Measurements from ENCODE around the gene ANKRD2.

Gene ANKRD2

GRCh38 chr10:97608991-97609561, 36.5 kb downstream of the ANKRD2 start:
- no peaks in the 10 kb centered on the region for H3K36me3 ChIP-seq (ENCODE audit: insufficient read depth, low read length)
- H3K9me3 ChIP-seq (ENCODE audit: low read length), result no peaks in the 10 kb centered on the region
- H3K4me3 ChIP-seq (ENCODE audit: low read depth in 1 of 2, low read length in 2 of 2), result no peak overlapping the region
- no peak overlapping the region for H3K27ac ChIP-seq (ENCODE audit: low read depth, low read length)
- H3K4me1 ChIP-seq (ENCODE audit: insufficient read depth, low read length), result no peaks in the 10 kb centered on the region
- no peaks in the 10 kb centered on the region for H3K27me3 ChIP-seq (ENCODE audit: control insufficient read depth in 1 of 2, insufficient read depth in 2 of 2, low read length in 2 of 2)
- H3K9ac ChIP-seq (ENCODE audit: low read length), result no peak overlapping the region

GRCh38 chr10:97611473-97611872, 38.9 kb downstream of the ANKRD2 start:
- Histone ChIP-seq H3K4me3 (ENCODE audit: low read depth in 1 of 2, low read length in 2 of 2) (no peak overlapping the region), H3K27ac (ENCODE audit: low read depth, low read length) (no peak overlapping the region), H3K36me3 (ENCODE audit: insufficient read depth, low read length) (peaks cover 7% of the 10 kb centered on the region), H3K4me1 (ENCODE audit: insufficient read depth, low read length) (no peaks in the 10 kb centered on the region), H3K27me3 (ENCODE audit: control insufficient read depth in 1 of 2, insufficient read depth in 2 of 2, low read length in 2 of 2) (no peaks in the 10 kb centered on the region), H3K9me3 (ENCODE audit: low read length) (no peaks in the 10 kb centered on the region), H3K9ac (ENCODE audit: low read length) (no peak overlapping the region)

GRCh38 chr10:97612386-97612785, 39.8 kb downstream of the ANKRD2 start:
- Histone ChIP-seq H3K27me3 (ENCODE audit: control insufficient read depth in 1 of 2, insufficient read depth in 2 of 2, low read length in 2 of 2) (no peaks in the 10 kb centered on the region), H3K4me1 (ENCODE audit: insufficient read depth, low read length) (no peaks in the 10 kb centered on the region), H3K9me3 (ENCODE audit: low read length) (no peaks in the 10 kb centered on the region), H3K4me3 (ENCODE audit: low read depth in 1 of 2, low read length in 2 of 2) (no peak overlapping the region), H3K9ac (ENCODE audit: low read length) (no peak overlapping the region), H3K27ac (ENCODE audit: low read depth, low read length) (no peak overlapping the region), H3K36me3 (ENCODE audit: insufficient read depth, low read length) (peaks cover 7% of the 10 kb centered on the region)

DNA sequence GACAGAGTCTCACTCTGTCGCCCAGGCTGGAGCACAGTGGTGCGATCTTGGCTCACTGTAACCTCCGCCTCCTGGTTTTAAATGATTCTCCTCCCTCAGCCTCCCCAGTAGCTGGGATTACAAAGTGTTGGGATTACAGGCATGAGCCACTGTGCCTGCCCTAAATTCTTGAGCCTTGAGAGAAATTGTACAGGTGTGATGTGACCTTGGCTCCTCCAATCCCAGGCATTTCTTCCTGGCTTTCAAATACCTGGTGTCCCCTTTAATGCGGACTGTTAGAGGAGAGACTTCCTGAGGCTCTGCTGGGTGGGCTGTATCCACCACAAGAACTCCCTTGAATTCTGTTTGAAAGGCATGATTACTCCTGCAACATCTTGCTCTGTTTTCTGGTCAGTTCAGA, 45.7 kb downstream of the ANKRD2 start:
- no peak overlapping the region for H3K4me3 ChIP-seq (ENCODE audit: low read depth in 1 of 2, low read length in 2 of 2)
- no peak overlapping the region for H3K9ac ChIP-seq (ENCODE audit: low read length)
- H3K27me3 ChIP-seq (ENCODE audit: control insufficient read depth in 1 of 2, insufficient read depth in 2 of 2, low read length in 2 of 2), result no peaks in the 10 kb centered on the region
- no peaks in the 10 kb centered on the region for H3K9me3 ChIP-seq (ENCODE audit: low read length)
- no peak overlapping the region for H3K27ac ChIP-seq (ENCODE audit: low read depth, low read length)
- H3K36me3 ChIP-seq (ENCODE audit: insufficient read depth, low read length), result peaks cover 7% of the 10 kb centered on the region
- no peaks in the 10 kb centered on the region for H3K4me1 ChIP-seq (ENCODE audit: insufficient read depth, low read length)

GRCh38 chr10:97618733-97619132, 46.2 kb downstream of the ANKRD2 start:
- H3K9me3 ChIP-seq (ENCODE audit: low read length), result no peaks in the 10 kb centered on the region
- H3K4me1 ChIP-seq (ENCODE audit: insufficient read depth, low read length), result no peaks in the 10 kb centered on the region
- H3K27ac ChIP-seq (ENCODE audit: low read depth, low read length), result no peak overlapping the region
- no peaks in the 10 kb centered on the region for H3K27me3 ChIP-seq (ENCODE audit: control insufficient read depth in 1 of 2, insufficient read depth in 2 of 2, low read length in 2 of 2)
- no peak overlapping the region for H3K4me3 ChIP-seq (ENCODE audit: low read depth in 1 of 2, low read length in 2 of 2)
- H3K9ac ChIP-seq (ENCODE audit: low read length), result no peak overlapping the region
- H3K36me3 ChIP-seq (ENCODE audit: insufficient read depth, low read length), result peaks cover 7% of the 10 kb centered on the region

GRCh38 chr10:97623277-97623676, 50.7 kb downstream of the ANKRD2 start:
- H3K4me1 ChIP-seq (ENCODE audit: insufficient read depth, low read length), result no peaks in the 10 kb centered on the region
- no peak overlapping the region for H3K4me3 ChIP-seq (ENCODE audit: low read depth in 1 of 2, low read length in 2 of 2)
- H3K9me3 ChIP-seq (ENCODE audit: low read length), result no peaks in the 10 kb centered on the region
- H3K9ac ChIP-seq (ENCODE audit: low read length), result no peak overlapping the region
- H3K36me3 ChIP-seq (ENCODE audit: insufficient read depth, low read length), result no peaks in the 10 kb centered on the region
- no peaks in the 10 kb centered on the region for H3K27me3 ChIP-seq (ENCODE audit: control insufficient read depth in 1 of 2, insufficient read depth in 2 of 2, low read length in 2 of 2)
- H3K27ac ChIP-seq (ENCODE audit: low read depth, low read length), result no peak overlapping the region

- Histone ChIP-seq H3K27ac (ENCODE audit: low read depth, low read length) (no peak overlapping the region), H3K27me3 (ENCODE audit: control insufficient read depth in 1 of 2, insufficient read depth in 2 of 2, low read length in 2 of 2) (no peaks in the 10 kb centered on the region)
Observed at GRCh38 chr10:97627731-97628130, 55.2 kb downstream of the ANKRD2 start.

DNA sequence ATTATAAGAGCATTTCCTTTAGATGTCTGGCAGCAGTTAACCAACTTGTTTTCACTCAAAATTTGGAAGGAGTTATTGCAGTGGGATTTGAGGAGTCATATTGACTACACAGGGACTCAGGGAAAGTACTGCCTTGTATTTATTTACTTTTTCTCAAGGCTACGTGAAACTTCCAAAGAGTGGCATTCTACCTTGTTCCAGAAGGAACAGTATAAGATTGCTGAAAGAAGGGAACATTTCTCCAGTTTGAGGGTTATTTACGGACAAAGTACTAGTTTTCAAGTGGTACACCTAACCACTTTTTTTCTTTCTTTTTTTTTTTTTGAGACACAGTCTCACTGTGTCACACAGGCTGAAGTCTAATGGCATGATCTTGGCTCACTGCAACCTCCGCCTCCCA, 55.6 kb downstream of the ANKRD2 start:
- H3K4me1 ChIP-seq (ENCODE audit: insufficient read depth, low read length), result peaks cover 5% of the 10 kb centered on the region
- no peaks in the 10 kb centered on the region for H3K27me3 ChIP-seq (ENCODE audit: control insufficient read depth in 1 of 2, insufficient read depth in 2 of 2, low read length in 2 of 2)
- no peak overlapping the region for H3K27ac ChIP-seq (ENCODE audit: low read depth, low read length)
- no peaks in the 10 kb centered on the region for H3K9me3 ChIP-seq (ENCODE audit: low read length)
- no peak overlapping the region for H3K4me3 ChIP-seq (ENCODE audit: low read depth in 1 of 2, low read length in 2 of 2)
- no peaks in the 10 kb centered on the region for H3K36me3 ChIP-seq (ENCODE audit: insufficient read depth, low read length)
- H3K9ac ChIP-seq (ENCODE audit: low read length), result no peak overlapping the region

More at GRCh38 chr10:97627731-97628130, 55.2 kb downstream of the ANKRD2 start:
- H3K4me3 ChIP-seq (ENCODE audit: low read depth in 1 of 2, low read length in 2 of 2), result no peak overlapping the region
- H3K9me3 ChIP-seq (ENCODE audit: low read length), result no peaks in the 10 kb centered on the region
- no peaks in the 10 kb centered on the region for H3K36me3 ChIP-seq (ENCODE audit: insufficient read depth, low read length)
- peaks cover 5% of the 10 kb centered on the region for H3K4me1 ChIP-seq (ENCODE audit: insufficient read depth, low read length)
- no peak overlapping the region for H3K9ac ChIP-seq (ENCODE audit: low read length)

GRCh38 chr10:97629289-97629688, 56.7 kb downstream of the ANKRD2 start:
- H3K36me3 ChIP-seq (ENCODE audit: insufficient read depth, low read length), result no peaks in the 10 kb centered on the region
- no peak overlapping the region for H3K27ac ChIP-seq (ENCODE audit: low read depth, low read length)
- H3K9ac ChIP-seq (ENCODE audit: low read length), result no peak overlapping the region
- H3K9me3 ChIP-seq (ENCODE audit: low read length), result no peaks in the 10 kb centered on the region
- H3K27me3 ChIP-seq (ENCODE audit: control insufficient read depth in 1 of 2, insufficient read depth in 2 of 2, low read length in 2 of 2), result no peaks in the 10 kb centered on the region
- H3K4me3 ChIP-seq (ENCODE audit: low read depth in 1 of 2, low read length in 2 of 2), result no peak overlapping the region
- peaks cover 5% of the 10 kb centered on the region for H3K4me1 ChIP-seq (ENCODE audit: insufficient read depth, low read length)

- no peaks in the 10 kb centered on the region for H3K36me3 ChIP-seq (ENCODE audit: insufficient read depth, low read length)
- no peaks in the 10 kb centered on the region for H3K9me3 ChIP-seq (ENCODE audit: low read length)
- H3K27me3 ChIP-seq (ENCODE audit: control insufficient read depth in 1 of 2, insufficient read depth in 2 of 2, low read length in 2 of 2), result no peaks in the 10 kb centered on the region
- H3K9ac ChIP-seq (ENCODE audit: low read length), result no peak overlapping the region
- no peak overlapping the region for H3K27ac ChIP-seq (ENCODE audit: low read depth, low read length)
- no peak overlapping the region for H3K4me3 ChIP-seq (ENCODE audit: low read depth in 1 of 2, low read length in 2 of 2)
- H3K4me1 ChIP-seq (ENCODE audit: insufficient read depth, low read length), result peaks cover 5% of the 10 kb centered on the region
Observed at GRCh38 chr10:97631098-97631497, 58.5 kb downstream of the ANKRD2 start.

GRCh38 chr10:97632949-97633884, 60.6 kb downstream of the ANKRD2 start, which contains the start of gene MORN4:
MORN4 (minus strand) TSS chr10:97633500; CDS start chr10:97619653, 13,847 bp downstream.
- Histone ChIP-seq H3K27me3 (ENCODE audit: control insufficient read depth in 1 of 2, insufficient read depth in 2 of 2, low read length in 2 of 2) (no peaks in the 10 kb centered on the region), H3K4me1 (ENCODE audit: insufficient read depth, low read length) (peaks cover 5% of the 10 kb centered on the region), H3K4me3 (ENCODE audit: low read depth in 1 of 2, low read length in 2 of 2) (peak within 1 kb of the TSS; percentile 18 to 94), H3K9me3 (ENCODE audit: low read length) (no peaks in the 10 kb centered on the region), H3K9ac (ENCODE audit: low read length) (peak within 1 kb of the TSS; percentile 71), H3K36me3 (ENCODE audit: insufficient read depth, low read length) (no peaks in the 10 kb centered on the region), H3K27ac (ENCODE audit: low read depth, low read length) (peak within 1 kb of the TSS; percentile 4)

Measured in muscle layer of colon (tissue), 2 donors.